OCI-LY1 (cell line): Measurements from ENCODE around the gene OR10J1.

Experiments used
- CTCF ChIP-seq: fragments of 200-600 bp; sonication (generic), shearing (Covaris generic); IDR thresholded peaks from 2 replicates; pipeline ENCODE4 v1.5.1; 2017; ENCODE audit warnings: mild to moderate bottlenecking, antibody characterized with exemption, low read length, moderate library complexity, mixed read lengths
- EZH2 ChIP-seq: fragments of 200-600 bp; sonication (generic), shearing (Covaris generic); IDR thresholded peaks from 2 replicates; pipeline ENCODE4 v1.8.0; 2017; ENCODE audit warnings: borderline replicate concordance, mixed run types, mild to moderate bottlenecking, antibody characterized with exemption, low read length, moderate library complexity, mixed read lengths

GRCh38 chr1:159443066-159443750, 3.7 kb downstream of the OR10J1 start:
- no peak for TF ChIP-seq CTCF
- TF ChIP-seq EZH2: no peak
